ENCODE measurements around the gene CUL3.

CUL3 gene

DNA sequence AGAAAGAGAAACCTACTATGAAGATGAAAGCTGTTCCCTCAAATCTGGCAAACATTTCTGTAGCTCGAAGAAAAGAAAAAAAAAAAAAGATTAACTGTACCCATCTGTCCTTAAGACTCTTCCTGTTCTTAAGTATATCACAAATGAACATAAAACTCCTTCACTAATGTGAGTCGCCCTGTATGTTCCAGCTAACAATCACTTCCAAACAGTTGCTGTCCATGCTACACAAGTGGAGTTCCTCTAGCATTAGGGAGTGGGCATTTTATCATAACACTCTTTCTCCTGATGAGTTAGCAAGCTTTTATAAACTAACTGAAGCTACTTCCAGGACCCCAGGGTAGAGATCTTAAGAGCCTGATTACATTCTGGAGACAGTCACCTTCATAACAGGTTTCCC is 5.8 kb downstream of the CUL3 start:
- DNase-seq: no peak

DNA sequence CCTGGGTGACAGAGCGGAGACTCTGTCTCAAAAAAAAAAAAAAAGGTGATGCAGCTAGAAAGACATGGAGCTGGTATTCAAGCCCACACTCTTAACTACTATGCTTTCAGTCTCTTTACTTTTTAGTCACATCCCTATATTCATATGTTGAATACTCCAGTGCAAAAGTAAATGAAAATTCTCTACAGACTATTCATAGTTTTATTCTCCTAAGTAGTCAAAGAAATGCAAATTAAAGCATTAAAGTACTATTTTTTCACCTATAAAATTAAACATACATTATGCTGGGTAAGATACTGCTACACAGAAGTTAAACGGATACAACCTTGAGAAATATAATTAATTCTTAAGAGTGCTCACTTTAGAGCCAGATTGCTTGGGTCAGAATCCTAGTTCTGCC is 7.6 kb downstream of the CUL3 start:
- no peak for DNase-seq

GRCh38 chr2:224576088-224576715 is 9.0 kb downstream of the CUL3 start:
- DNase-seq: no peak

GRCh38 chr2:224574423-224575084 is 10.6 kb downstream of the CUL3 start:
- no peak for DNase-seq

- DNase-seq: no peak
These were observed 11.4 kb downstream of the CUL3 start for GRCh38 chr2:224573724-224574123.

DNA sequence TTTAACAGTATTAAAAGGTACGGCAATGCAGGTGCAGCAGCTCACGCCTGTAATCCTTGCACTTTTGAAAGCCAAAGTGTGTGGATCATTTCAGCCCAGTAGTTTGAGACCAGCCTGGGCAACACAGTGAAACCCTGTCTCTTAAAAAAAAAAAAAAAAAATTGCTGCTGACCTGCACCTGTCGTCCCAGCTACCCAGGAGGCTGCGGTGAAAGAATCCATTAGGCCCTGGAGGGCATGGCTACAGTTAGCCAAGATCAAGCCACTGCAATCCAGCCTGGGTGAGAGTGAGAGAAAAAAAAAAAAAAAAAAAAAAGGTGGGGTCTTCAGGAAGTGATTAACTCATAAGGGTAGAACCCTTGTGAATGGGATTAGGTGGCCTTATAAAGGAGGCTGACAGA is 12.8 kb downstream of the CUL3 start:
- no peak for DNase-seq

DNA sequence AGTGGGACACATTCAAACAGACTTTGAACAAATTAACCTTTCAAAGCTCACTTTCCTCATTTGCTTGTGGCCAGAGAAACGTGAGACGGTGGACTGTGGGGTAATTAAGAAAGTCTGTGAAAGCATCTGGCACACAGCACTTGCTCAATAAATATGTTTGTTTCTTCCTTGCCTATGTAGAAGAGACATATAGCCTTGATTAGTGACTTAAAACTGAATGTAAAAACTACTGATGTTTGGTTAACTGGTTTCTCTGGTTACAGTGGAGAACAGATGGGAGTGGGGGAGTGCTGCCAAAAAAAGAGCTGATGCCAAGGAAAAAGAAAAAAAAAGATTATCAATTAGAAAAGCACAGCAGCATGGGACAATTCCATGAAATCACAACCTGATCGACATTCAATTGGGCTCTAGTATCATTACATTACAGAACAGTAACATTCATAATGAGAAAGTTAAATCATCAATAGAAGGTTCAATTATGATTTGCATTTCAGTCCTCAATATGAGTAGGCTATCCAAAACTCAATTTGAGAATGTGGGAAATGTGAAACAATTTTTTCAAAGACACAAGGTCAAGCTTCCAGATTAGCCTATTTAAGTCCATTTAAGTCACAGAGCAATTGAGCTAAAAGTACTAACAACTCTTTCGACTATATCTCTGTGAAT is 14.7 kb downstream of the CUL3 start:
- DNase-seq: no peak

- no peak for DNase-seq
These were observed 15.5 kb downstream of the CUL3 start for GRCh38 chr2:224569654-224570053.

- DNase-seq: no peak
These were observed 19.6 kb downstream of the CUL3 start for GRCh38 chr2:224565452-224566035.

- no peak for DNase-seq
These were observed 21.6 kb downstream of the CUL3 start for GRCh38 chr2:224563537-224563936.

- DNase-seq: no peak
These were observed 22.3 kb downstream of the CUL3 start for GRCh38 chr2:224562831-224563230.

- no peak for DNase-seq
These were observed 23.7 kb downstream of the CUL3 start for GRCh38 chr2:224561234-224562005.

GRCh38 chr2:224560549-224560948 is 24.6 kb downstream of the CUL3 start:
- DNase-seq: no peak

GRCh38 chr2:224557610-224558009 is 27.6 kb downstream of the CUL3 start:
- no peak for DNase-seq

GRCh38 chr2:224556381-224556780 is 28.8 kb downstream of the CUL3 start:
- DNase-seq: no peak

- no peak for DNase-seq
These were observed 29.3 kb downstream of the CUL3 start for GRCh38 chr2:224555823-224556366.

- no peak for DNase-seq
These were observed 32.4 kb downstream of the CUL3 start for GRCh38 chr2:224552771-224553170.

DNA sequence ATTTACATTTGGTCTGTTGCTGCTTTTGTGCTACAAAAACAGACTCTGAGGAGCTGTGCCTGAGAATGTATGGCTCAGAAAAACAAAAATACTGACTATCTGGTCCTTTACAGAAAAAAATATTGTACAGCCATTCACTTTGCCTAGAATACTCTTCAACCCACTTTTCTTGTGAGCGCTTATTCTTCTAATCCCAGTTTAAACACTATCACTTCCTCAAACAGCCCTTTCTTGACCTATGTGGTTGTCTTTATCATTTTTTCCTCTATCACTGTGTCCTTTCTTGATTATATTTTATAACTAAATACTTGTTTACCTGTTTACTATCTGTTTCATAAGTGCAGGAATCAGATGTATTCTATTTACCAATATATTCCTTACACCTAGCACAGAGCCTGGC is 33.5 kb downstream of the CUL3 start:
- no peak for DNase-seq

- no peak for DNase-seq
These were observed 38.2 kb downstream of the CUL3 start for GRCh38 chr2:224546926-224547325.

GRCh38 chr2:224545884-224546644 is 39.1 kb downstream of the CUL3 start:
- DNase-seq: no peak

DNA sequence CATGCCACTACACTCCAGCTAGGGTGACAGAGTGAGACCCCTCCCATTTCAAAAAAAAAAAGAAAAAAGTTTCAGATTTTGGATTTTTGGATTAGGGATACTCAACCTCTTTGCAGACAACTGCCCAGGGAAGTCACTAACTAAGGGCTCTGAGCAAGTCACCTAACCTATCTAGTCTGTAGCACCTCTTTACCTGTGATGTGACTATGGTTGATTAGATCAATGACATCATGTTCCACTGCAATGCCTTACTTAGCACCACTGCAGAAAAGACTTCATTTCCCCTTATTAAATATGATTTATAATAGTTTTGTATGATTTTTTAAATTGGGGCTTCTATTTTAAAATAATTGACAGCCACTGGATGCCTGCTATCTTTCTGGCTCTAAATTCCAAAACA is 41.2 kb downstream of the CUL3 start:
- DNase-seq: no peak

- DNase-seq: no peak
These were observed 46.5 kb downstream of the CUL3 start for GRCh38 chr2:224538561-224539138.

Measured in activated CD4-positive, alpha-beta T cell treated with anti-CD3 and anti-CD28 coated beads for 1 hour (primary cell).